ENCODE results near the gene GPR15.
A peak's percentile ranks its signal among the peaks of the same experiment; 100 is the strongest.

GPR15 gene

GRCh38 chr3:98567666-98568270 lies 36.0 kb downstream of the GPR15 start:
- no peak overlapping the region for H3K4me3 Mint-ChIP-seq
- no peaks in the 10 kb centered on the region for H3K36me3 Mint-ChIP-seq (ENCODE audit: low read depth)
- H3K27ac Mint-ChIP-seq, result no peak overlapping the region
- no peak for TF ChIP-seq CTCF (IDR thresholded peaks at IDR 0.05; ENCODE audit: unreplicated experiment in 3 of 3)
- no peaks in the 10 kb centered on the region for H3K4me1 Mint-ChIP-seq
- H3K9me3 Mint-ChIP-seq, result no peaks in the 10 kb centered on the region
- H3K27me3 Mint-ChIP-seq (ENCODE audit: low read depth), result no peaks in the 10 kb centered on the region

DNA sequence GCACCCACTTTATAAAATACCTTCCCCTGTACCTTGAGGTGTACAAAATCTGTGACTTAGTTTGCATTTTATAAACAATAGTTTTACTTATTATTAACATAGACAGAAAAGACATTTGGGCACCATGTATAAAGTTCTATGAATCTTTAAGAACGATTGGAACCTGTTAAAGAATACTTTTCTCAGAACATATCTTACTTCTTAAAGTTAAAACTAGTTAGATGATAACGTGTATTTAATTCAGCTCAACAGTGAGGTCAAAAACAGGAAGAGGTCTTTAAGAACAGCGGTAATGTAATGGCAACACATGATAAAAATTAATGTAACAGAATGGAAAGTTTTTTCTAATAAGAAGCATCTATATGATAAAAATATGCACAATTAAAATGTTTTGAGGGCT lies 36.6 kb downstream of the GPR15 start:
- H3K4me1 Mint-ChIP-seq, result peaks cover 3% of the 10 kb centered on the region
- no peak overlapping the region for H3K27ac Mint-ChIP-seq
- no peaks in the 10 kb centered on the region for H3K27me3 Mint-ChIP-seq (ENCODE audit: low read depth)
- H3K4me3 Mint-ChIP-seq, result no peak overlapping the region
- no peaks in the 10 kb centered on the region for H3K36me3 Mint-ChIP-seq (ENCODE audit: low read depth)
- no peaks in the 10 kb centered on the region for H3K9me3 Mint-ChIP-seq
- TF ChIP-seq CTCF (IDR thresholded peaks at IDR 0.05; ENCODE audit: unreplicated experiment in 3 of 3), result no peak

DNA sequence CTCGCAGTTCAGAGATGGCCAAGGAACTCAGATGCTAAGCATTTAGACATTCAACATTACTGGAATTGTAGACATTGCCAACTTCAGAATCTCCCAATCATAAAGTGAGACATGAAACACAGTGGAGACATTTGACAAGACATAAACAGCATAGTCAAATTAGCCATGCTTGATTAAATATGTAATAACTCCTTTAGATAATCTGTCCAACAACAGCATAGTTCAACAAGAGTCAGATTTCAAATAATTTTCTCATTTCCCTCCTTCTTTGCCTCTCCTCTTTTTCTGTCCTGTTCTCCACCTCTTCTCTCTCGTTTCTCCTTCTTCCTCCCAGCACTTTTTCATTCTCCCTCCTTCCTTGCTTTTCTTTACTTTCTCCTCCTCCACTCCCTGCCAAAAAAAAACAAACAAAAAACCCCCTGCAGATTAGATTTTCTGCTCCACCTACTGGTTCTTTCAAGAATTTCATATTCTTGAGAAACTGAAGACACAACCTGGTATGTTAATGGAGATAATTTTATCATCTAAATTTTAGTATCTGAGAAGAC lies 41.5 kb downstream of the GPR15 start:
- Mint-ChIP-seq H3K36me3 (ENCODE audit: low read depth) (peaks cover 15% of the 10 kb centered on the region), H3K4me1 (peaks cover 4% of the 10 kb centered on the region), H3K27ac (peak overlapping the region in 1 of 3 experiments; percentile 10), H3K27me3 (ENCODE audit: low read depth) (no peaks in the 10 kb centered on the region), H3K9me3 (no peaks in the 10 kb centered on the region), H3K4me3 (no peak overlapping the region)
- peak; percentile 34 to 59 (median 40) for TF ChIP-seq CTCF (IDR thresholded peaks at IDR 0.05; ENCODE audit: unreplicated experiment in 3 of 3)

DNA sequence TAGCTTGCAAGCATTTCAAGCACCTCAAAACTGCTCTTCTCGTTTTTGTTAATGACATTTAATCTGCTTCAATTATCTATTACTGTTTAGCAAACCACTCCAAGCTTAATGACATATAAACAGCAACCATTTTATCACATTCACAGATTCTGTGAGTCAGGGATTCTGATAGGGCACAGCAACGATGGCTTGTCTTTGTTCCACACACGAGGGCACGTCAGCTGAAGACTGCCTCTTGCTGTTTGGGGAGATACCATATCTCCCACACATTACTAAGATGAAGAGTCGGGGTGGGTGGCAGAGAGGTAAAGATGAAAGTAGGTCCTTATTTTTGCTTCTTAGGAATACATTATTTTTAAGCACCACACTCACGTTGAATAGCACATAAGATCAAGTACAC lies 42.4 kb downstream of the GPR15 start:
- no peak for TF ChIP-seq CTCF (IDR thresholded peaks at IDR 0.05; ENCODE audit: unreplicated experiment in 3 of 3)
- no peaks in the 10 kb centered on the region for H3K27me3 Mint-ChIP-seq (ENCODE audit: low read depth)
- no peak overlapping the region for H3K4me3 Mint-ChIP-seq
- peaks cover 19% of the 10 kb centered on the region for H3K36me3 Mint-ChIP-seq (ENCODE audit: low read depth)
- H3K27ac Mint-ChIP-seq, result no peak overlapping the region
- no peaks in the 10 kb centered on the region for H3K9me3 Mint-ChIP-seq
- peaks cover 4% of the 10 kb centered on the region for H3K4me1 Mint-ChIP-seq

- no peaks in the 10 kb centered on the region for H3K27me3 Mint-ChIP-seq (ENCODE audit: low read depth)
- TF ChIP-seq CTCF (IDR thresholded peaks at IDR 0.05; ENCODE audit: unreplicated experiment in 3 of 3), result no peak
- H3K36me3 Mint-ChIP-seq (ENCODE audit: low read depth), result peaks cover 32% of the 10 kb centered on the region
- H3K27ac Mint-ChIP-seq, result no peak overlapping the region
- H3K9me3 Mint-ChIP-seq, result no peaks in the 10 kb centered on the region
- no peak overlapping the region for H3K4me3 Mint-ChIP-seq
- peaks cover 4% of the 10 kb centered on the region for H3K4me1 Mint-ChIP-seq
Observed at GRCh38 chr3:98577178-98577895, 45.6 kb downstream of the GPR15 start.
